CD4-positive, alpha-beta T cell treated with Interleukin-21 for 1 hour (primary cell): ENCODE measurements around the gene CD19.
"Not testable (repeated sequence)": the region's sequence is repeated elsewhere in the genome, so short reads cannot be mapped to it uniquely, and the experiment has no call there.

ENCODE experiments used
- DNase-seq: peaks from one replicate; pipeline ENCODE4 v3.0.0-alpha.2; 2020

The CD19 gene

GRCh38 chr16:28931801-28932225 lies at the start of gene CD19:
CD19 (plus strand) TSS chr16:28931971; CDS start chr16:28932001, 30 bp downstream.
- DNase-seq, result no peak

DNA sequence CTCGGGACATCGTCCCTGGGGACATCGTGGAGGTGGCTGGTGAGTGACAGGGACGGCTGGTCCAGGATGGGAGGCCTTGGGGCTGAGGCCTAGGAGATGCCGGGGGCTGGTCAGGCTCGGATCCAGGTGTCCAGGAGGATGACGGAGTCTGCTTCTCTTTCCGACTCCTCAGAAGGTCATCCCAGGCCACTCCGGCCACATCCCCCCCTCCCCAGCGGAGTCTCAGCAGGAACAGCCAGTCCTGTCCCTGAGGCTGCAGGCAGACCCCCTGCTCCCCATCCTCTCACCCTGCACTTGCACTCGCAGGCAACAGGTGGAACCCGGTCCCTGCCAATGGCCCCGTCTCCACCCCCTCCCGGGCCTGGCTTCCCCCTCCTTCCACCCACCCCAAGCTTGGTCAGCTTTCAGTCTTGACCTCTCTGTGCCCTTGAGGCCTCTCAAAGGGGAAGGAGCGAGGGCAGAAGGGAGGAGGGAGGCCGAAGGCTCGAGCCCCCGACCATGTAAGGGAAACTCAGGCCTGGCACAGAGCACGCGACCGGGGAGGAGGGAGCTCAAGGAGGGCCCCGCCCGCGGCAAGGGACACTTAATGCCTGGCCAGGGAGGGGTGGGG lies 49.1 kb upstream of the CD19 start:
- no peak for DNase-seq

DNA sequence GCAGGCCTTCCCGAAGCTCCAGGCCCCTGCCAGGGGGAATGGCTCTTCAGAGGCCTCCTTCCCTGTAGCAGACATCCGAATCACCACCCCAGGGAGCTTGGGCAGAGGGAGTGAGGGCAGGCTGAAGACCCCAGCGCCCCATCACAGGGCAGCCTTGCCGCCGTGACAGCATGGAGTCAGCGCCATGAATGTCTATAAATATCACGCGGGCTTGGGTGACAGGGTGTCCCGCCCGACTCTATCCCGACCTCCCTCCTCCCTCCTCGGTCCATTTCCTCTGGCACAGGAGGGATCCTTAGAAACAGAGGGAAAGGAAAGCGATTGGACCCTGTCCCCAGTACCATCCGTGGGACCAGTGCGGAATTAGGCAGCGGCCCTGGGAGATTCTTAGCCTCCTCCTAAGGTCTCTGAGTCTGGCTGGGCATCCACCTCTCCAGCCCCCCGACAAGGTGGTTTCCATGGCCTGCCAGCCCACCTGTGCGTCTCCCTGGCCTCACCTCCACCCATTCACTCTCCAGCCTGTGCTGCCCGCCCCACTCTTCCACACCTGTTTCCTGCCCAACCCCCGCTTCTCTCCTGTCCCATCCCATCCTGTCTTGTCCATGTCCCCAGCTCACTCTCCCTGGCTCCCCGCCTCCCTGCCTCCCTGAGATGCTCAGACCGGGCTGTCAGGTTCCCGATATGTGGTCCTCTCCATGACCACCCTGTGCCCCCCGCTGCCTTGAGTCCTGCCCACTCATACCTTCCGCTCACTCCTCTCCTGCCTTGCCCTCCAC lies 48.4 kb upstream of the CD19 start:
- no peak for DNase-seq

DNA sequence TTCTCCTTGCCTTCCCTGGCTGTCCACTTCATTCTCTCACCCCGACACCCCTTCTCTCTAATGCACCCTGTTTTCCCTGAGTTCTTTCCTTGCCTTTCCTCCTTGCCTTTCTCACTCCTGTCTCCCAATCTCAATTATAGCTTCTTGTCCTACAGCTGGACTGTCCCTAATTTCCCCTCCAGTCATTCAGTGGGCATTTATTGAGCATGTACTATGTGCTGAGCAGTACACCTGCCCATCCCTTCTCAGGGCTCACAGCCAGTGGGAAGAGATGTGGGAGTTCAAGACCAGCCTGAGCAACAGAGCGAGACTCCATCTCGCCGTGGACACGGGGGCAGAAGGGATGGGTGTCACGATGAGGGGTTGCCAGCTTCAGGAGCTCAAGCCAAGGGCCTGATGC lies 47.7 kb upstream of the CD19 start:
- DNase-seq, result no peak

DNA sequence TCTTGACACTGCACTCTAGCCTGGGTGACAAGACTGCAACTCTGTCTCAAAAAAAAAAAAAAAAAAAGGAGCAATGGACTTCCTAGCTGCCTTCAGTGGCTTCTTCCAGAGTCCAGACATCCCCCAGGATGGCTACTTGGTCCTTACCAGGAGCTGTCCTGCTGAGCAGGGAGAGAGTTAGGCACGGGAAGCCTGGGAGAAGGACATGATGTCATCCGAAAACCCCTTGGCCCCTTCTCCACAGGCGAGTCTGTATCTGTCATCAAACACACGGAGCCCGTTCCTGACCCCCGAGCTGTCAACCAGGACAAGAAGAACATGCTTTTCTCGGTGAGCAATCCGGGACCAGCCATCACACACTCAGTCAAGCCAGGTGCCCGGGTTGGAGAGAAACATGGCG lies 44.8 kb upstream of the CD19 start:
- no peak for DNase-seq

DNA sequence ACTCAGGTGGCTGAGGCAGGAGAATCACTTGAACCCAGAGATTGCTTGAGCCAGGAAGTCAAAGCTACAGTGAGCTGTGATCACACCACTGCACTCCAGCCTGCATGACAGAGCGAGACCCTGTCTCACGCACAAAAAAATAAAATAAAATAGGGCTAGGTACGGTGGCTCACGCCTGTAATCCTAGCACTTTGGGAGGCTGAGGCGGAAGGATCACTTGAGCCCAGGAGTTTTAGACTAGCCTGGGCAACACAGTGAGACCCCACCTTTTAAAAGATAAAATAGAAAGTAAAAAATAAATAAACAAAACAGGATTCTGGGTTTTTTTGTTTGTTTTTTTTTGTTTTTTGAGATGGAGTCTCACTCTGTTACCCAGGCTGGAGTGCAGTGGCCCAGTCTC lies 41.4 kb upstream of the CD19 start:
- not testable (repeated sequence) for DNase-seq

DNA sequence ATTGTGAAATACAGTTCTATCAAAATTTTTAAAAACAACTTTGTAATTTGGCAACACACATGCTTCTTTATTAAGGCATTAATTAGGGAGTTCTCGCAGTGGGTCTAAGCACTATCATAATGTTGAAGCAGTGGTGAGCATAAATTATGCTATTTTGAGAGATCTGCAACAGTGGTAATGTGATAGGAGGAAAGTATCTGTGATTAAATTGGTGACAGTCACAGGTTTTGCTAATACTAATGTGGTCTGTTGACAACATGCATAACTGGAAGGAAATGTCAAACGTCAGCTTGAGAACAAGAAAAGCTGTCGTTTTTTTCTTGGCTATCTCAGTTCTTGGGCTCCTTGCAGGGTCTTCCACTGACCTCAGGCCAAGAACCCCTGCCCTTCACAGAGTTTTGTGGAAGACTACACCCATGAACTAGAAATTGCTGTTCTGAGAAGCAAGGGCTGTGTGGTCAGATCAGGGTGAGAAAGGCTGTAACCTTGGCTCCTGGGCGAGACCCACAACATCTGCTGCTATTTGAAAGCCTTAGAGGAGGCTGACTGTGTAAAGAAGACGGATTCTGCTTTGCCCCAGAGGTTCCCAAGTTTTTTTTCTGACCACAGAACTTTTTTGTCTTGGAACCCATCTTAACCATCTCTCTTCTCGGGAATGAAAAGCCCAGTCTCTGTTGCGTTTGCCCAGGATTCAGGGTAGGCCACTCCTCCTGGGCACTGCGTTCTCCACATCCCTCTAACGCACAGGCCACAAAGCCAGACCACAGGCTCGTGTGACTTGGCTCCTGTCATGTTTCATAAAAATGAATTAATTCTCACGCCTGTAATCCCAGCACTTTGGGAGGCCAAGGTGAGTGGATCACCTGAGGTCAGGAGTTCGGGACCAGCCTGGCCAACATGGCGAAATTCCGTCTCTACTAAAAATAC lies 39.5 kb upstream of the CD19 start:
- DNase-seq, result no peak

GRCh38 chr16:28893291-28893690 lies 38.5 kb upstream of the CD19 start:
- no peak for DNase-seq

DNA sequence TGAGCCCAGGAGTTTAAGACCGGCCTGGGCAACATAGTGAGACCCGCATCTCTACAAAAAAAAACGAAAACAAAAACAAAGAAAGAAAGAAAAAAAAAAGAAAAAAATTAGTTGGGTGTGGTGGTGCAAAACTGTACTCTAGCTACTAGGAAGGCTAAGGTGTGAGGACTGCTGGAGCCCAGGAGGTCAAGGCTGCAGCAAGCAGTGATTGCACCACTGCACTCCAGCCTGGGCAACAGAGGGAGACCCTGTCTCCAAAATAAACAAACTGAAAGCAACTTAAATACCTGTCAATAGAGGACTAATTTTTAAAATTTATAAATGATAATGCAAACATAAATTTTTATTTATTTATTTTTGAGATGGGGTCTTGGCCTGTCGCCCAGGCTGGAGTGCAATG lies 36.2 kb upstream of the CD19 start:
- no peak for DNase-seq

DNA sequence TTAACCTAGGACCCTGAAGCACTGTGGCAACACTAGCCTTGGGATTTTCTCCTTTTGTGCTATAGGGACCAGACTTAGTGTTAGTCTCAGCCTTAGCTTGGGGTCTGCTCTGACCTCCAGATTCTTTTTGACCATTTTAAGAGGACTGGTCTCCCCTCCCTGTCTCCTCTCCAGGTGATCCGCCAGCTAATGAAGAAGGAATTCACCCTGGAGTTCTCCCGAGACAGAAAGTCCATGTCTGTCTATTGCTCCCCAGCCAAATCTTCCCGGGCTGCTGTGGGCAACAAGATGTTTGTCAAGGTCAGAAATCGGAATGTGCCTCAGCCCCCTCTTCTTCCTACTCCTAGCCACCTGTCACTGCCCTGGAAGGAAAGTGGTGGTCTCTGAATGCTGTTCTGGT lies 33.9 kb upstream of the CD19 start:
- no peak for DNase-seq

- no peak for DNase-seq
Observed at GRCh38 chr16:28898266-28898665, 33.5 kb upstream of the CD19 start.

GRCh38 chr16:28898942-28899341 lies 32.8 kb upstream of the CD19 start:
- no peak for DNase-seq

- no peak for DNase-seq
Observed at GRCh38 chr16:28899882-28900590, 31.7 kb upstream of the CD19 start.

GRCh38 chr16:28900601-28901000 lies 31.2 kb upstream of the CD19 start:
- DNase-seq, result no peak

DNA sequence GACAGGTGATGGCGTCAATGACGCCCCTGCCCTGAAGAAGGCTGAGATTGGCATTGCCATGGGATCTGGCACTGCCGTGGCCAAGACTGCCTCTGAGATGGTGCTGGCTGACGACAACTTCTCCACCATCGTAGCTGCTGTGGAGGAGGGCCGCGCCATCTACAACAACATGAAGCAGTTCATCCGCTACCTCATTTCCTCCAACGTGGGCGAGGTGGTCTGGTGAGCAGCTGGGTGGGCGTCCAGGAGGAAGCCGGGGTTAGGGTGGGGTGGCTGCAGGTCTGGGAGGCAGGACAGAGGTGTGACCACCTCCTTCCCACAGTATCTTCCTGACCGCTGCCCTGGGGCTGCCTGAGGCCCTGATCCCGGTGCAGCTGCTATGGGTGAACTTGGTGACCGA lies 29.9 kb upstream of the CD19 start:
- no peak for DNase-seq

- no peak for DNase-seq
Observed at GRCh38 chr16:28902909-28903308, 28.9 kb upstream of the CD19 start.

DNA sequence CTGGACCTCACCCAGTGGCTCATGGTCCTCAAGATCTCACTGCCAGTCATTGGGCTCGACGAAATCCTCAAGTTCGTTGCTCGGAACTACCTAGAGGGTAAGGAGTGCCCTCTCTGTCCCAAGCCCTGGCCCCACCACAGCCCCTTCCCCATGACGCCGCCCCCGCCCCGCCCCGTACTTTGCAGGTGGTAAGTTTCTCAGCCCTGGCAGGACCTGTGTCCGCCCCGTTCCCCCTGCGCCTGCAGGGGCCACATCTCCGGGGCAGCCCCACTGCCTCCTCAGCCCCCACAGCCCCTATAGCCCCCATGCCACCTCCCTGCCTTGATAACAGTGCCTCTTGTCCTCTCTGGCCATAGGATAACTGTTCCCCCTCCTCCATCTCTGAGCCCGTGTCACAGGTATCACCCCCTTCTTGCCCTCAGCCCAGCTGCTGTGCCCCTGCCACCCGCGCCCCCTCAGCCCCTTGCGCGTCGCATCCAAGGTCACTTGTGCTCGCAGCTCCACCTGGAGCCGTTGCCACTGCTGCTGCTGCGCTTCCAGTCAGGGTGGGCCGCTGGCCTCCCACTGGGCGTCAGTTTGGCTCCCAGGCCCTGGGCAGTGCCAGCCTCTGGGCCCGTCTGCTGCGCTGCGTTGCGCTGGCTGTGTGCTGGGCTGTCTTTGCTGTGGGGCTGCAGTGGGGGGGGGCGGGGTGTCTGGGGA lies 28.3 kb upstream of the CD19 start:
- no peak for DNase-seq

GRCh38 chr16:28904363-28904762 lies 27.4 kb upstream of the CD19 start:
- DNase-seq, result no peak

DNA sequence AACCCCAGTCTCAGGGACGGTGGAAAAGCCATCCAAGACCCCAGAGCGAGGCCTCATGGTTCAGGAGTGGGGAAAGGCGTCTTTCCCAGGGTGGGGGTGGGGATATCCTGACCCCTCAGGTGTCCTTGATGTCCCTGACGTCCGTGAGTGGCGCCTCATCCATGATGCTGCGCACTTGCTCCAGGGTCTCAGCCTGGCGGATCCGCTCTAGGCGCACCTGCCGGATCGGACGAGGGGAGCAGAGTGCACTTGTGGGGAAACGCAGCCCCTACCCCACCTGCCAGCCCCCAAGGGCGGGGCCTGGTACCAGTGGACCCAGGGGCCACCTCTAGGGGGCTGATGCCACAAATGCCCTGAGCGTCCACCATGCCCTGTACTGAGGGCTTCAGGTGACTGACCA lies 26.9 kb upstream of the CD19 start:
- no peak for DNase-seq

GRCh38 chr16:28905229-28905754 lies 26.5 kb upstream of the CD19 start:
- DNase-seq, result no peak

- no peak for DNase-seq
Observed at GRCh38 chr16:28905800-28906372, 25.9 kb upstream of the CD19 start.
